Endothelial cell of umbilical vein (primary cell): ENCODE results near the gene ENAH. TPM values are rescaled to one million over a fixed set of nuclear protein-coding genes. Genes with fewer than 3 reads are reported as not detected.

Experiments used
- BruUV-seq: library from RNA; stranded (reverse); fragments of 400-500 nt; replicated peaks from 2 replicates; lab custom pipeline; 2021; lab: Mats Ljungman, UMichigan
- CTCF ChIA-PET: fragments of 300-600, 350-600 bp; sonication (Branson Sonifier 250); formaldehyde crosslinking; loops from one replicate; lab custom pipeline; 2021; ENCODE audit warnings: antibody characterized with exemption, inconsistent platforms; lab: Charles Lee
- POLR2A ChIA-PET: fragments of 300-600, 350-600 bp; sonication (Branson Sonifier 250); formaldehyde crosslinking; loops from one replicate; lab custom pipeline; 2021; ENCODE audit warnings: antibody characterized with exemption, inconsistent platforms; lab: Charles Lee
- DNase-seq: peaks from one replicate; pipeline ENCODE4 v3.0.0-alpha.2; 2011; ENCODE audit warnings: low read depth, low spot score
- FAIRE-seq: peaks from 2 replicates; lab custom pipeline; 2011; peaks lifted over from hg19 to GRCh38; lab: Jason Lieb, UNC
- H2AFZ ChIP-seq: 2 replicates; pipeline ENCODE4 v1.6.0; 2012; ENCODE audit warnings: low read depth, low read length, control low read depth, inconsistent platforms
- H3K27ac ChIP-seq: 2 replicates; pipeline ENCODE4 v1.5.1; 2011; ENCODE audit warnings: low read depth, mild to moderate bottlenecking, control low read depth, low read length, moderate library complexity; ENCODE audit not compliant: insufficient read depth
- H3K27me3 ChIP-seq, 2 experiments: 2 replicates each; pipeline versions ENCODE4 v1.6.0 to v1.6.1; 2011; ENCODE audit warnings: low read length in 2 of 2, mixed read lengths in 1 of 2; ENCODE audit not compliant: control insufficient read depth in 2 of 2, insufficient read depth in 2 of 2
- H3K36me3 ChIP-seq, 2 experiments: 2 replicates in 1 of 2; 3 replicates in 1 of 2; pipeline ENCODE4 v1.5.1; 2011; ENCODE audit warnings: low read length in 2 of 2, mild to moderate bottlenecking in 1 of 2, moderate library complexity in 1 of 2; ENCODE audit not compliant: control insufficient read depth in 2 of 2, insufficient read depth in 2 of 2; ENCODE audit errors: extremely low read depth in 1 of 2
- H3K4me1 ChIP-seq: 3 replicates; pipeline ENCODE4 v1.5.1; 2011; ENCODE audit warnings: mild to moderate bottlenecking, low read length; ENCODE audit not compliant: control insufficient read depth, insufficient read depth; ENCODE audit errors: extremely low read depth
- H3K4me2 ChIP-seq: 2 replicates; pipeline ENCODE4 v1.6.1; 2011; ENCODE audit warnings: low read length, control low read depth, mixed read lengths; ENCODE audit not compliant: insufficient read depth
- H3K4me3 ChIP-seq, 3 experiments: fragments of 200-600 bp in 1 of 3; sonication (generic), shearing (Covaris generic) in 1 of 3; replicated peaks in 1 of 3; 2 replicates each; pipeline ENCODE4 v1.5.1; 2011 to 2016; ENCODE audit warnings: control low read depth in 3 of 3, low read length in 3 of 3, mild to moderate bottlenecking in 2 of 3, inconsistent platforms in 1 of 3, low read depth in 1 of 3, moderate library complexity in 1 of 3; ENCODE audit not compliant: insufficient read depth in 1 of 3
- H3K79me2 ChIP-seq: 2 replicates; pipeline ENCODE4 v1.6.0; 2012; ENCODE audit warnings: low read length, inconsistent platforms; ENCODE audit not compliant: control insufficient read depth, insufficient read depth
- H3K9ac ChIP-seq: replicated peaks from 2 replicates; pipeline ENCODE3; 2011; ENCODE audit warnings: low read length, control low read depth; ENCODE audit not compliant: insufficient read depth; ENCODE audit errors: extremely low read depth
- H3K9me1 ChIP-seq: replicated peaks from 3 replicates; pipeline ENCODE4 v1.6.0; 2011; ENCODE audit warnings: mild to moderate bottlenecking, low read length; ENCODE audit not compliant: control insufficient read depth, insufficient read depth; ENCODE audit errors: extremely low read depth
- H3K9me3 ChIP-seq: replicated peaks from 2 replicates; pipeline ENCODE4 v1.5.1; 2012; ENCODE audit warnings: low read length, inconsistent platforms; ENCODE audit not compliant: control insufficient read depth, insufficient read depth
- H4K20me1 ChIP-seq: replicated peaks from 2 replicates; pipeline ENCODE3; 2011; ENCODE audit warnings: mild to moderate bottlenecking, low read length; ENCODE audit not compliant: control insufficient read depth, insufficient read depth; ENCODE audit errors: extremely low read depth
- CTCF ChIP-seq, 2 donors: IDR thresholded peaks; 1 replicate in 1 of 2; 2 replicates in 1 of 2; pipeline ENCODE4 v1.5.1; 2011; ENCODE audit warnings: low read length in 2 of 2, mild to moderate bottlenecking in 2 of 2, moderate library complexity in 2 of 2, control low read depth in 1 of 2, inconsistent platforms in 1 of 2, low read depth in 1 of 2; ENCODE audit not compliant: insufficient read depth in 1 of 2; ENCODE audit errors: extremely low read depth in 1 of 2
- GATA2 ChIP-seq: IDR thresholded peaks from 2 replicates; pipeline ENCODE4 v1.7.0; 2011; ENCODE audit warnings: low read depth, mild to moderate bottlenecking, moderate library complexity, mixed read lengths, low read length; ENCODE audit not compliant: insufficient read length, insufficient read depth
- JUN ChIP-seq: IDR thresholded peaks from 2 replicates; pipeline ENCODE4 v1.6.1; 2011; ENCODE audit warnings: borderline replicate concordance, low read depth; ENCODE audit not compliant: insufficient read length, insufficient read depth
- MYC ChIP-seq: IDR thresholded peaks from one replicate; pipeline ENCODE4 v1.6.1; 2011; ENCODE audit warnings: mild to moderate bottlenecking, low read depth, low read length
- POLR2A ChIP-seq: IDR thresholded peaks from 2 replicates; pipeline ENCODE4 v1.6.1; 2012; ENCODE audit warnings: low read depth, mild to moderate bottlenecking, control low read depth, low read length
- POLR2AphosphoS5 ChIP-seq: IDR thresholded peaks from 2 replicates; pipeline ENCODE4 v1.6.1; 2012; ENCODE audit warnings: low read depth, mild to moderate bottlenecking, control low read depth, low read length, moderate library complexity; ENCODE audit not compliant: insufficient read depth
- dilution Hi-C: fragments of 300-500 bp; cut with MboI; formaldehyde crosslinking; loops from one replicate; pipeline ENCODE4 v1.15.0; 2019; ENCODE audit warnings: low sequenced_read_pairs; ENCODE audit not compliant: extremely low pct_ligation_motif_present
- intact Hi-C: fragments of 100-400 bp; cut with micrococcal nuclease; formaldehyde crosslinking; loops from one replicate; pipeline ENCODE4 v1.10.0; 2022
- polyA plus RNA-seq, 4 experiments: library from polyadenylated mRNA; depleted of rRNA in 3 of 4; stranded (reverse) in 3 of 4; unstranded in 1 of 4; fragments of >200 nt; gene quantifications; 2 replicates each; pipeline versions ENCODE4 v1.2.1 to v1.2.3, GENCODE V29; 2011 to 2012; ENCODE audit warnings: missing spikeins in 1 of 4
- total RNA-seq: library from RNA; stranded (reverse); gene quantifications from 2 replicates; pipeline ENCODE4 v1.2.3, GENCODE V29; 2021
- TF ChIP-seq, protein P1 (sequence below): IDR thresholded peaks from 2 replicates; pipeline ENCODE4 v1.6.1; 2011; ENCODE audit not compliant: insufficient read depth, insufficient read length

ENAH gene
- total and polyA plus RNA-seq, 2 donors (not counting 3 experiments of a cell fraction or from before 2014, with no cell fraction given) = 19.9 to 95.6 TPM

- no TSS peak for BruUV-seq
- Histone ChIP-seq H3K4me3 (no peak overlapping the region), H3K9me1 (no peaks in the 10 kb centered on the region), H3K4me2 (no peak overlapping the region), H3K36me3 (no peaks in the 10 kb centered on the region), H4K20me1 (no peaks in the 10 kb centered on the region), H3K9ac (no peak overlapping the region), H2AFZ (no peak overlapping the region), H3K27ac (no peak overlapping the region), H3K9me3 (no peaks in the 10 kb centered on the region), H3K79me2 (peaks cover 9% of the 10 kb centered on the region), H3K27me3 (no peaks in the 10 kb centered on the region), H3K4me1 (no peaks in the 10 kb centered on the region)
- FAIRE-seq (no peak), DNase-seq (no peak)
- intact Hi-C loops = no loop called here
- TF ChIP-seq, protein P1, sequence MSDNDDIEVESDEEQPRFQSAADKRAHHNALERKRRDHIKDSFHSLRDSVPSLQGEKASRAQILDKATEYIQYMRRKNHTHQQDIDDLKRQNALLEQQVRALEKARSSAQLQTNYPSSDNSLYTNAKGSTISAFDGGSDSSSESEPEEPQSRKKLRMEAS = no peak
- TF ChIP-seq CTCF (IDR thresholded peaks at IDR 0.05; ENCODE audit: extremely low read depth in 1 of 2, insufficient read depth in 1 of 2, low read depth in 1 of 2, low read length in 2 of 2) (no peak), POLR2A (no peak), JUN (no peak)
- ChIA-PET POLR2A (no interaction called here), CTCF (interaction anchor here (0.6 to 1.3 kb wide), 5 partner anchors 12 to 427 kb away, joined by 3 to 6 read pairs (median 3); no protein-coding TSS in a partner anchor)
- dilution Hi-C loops = no loop called here
Observed at GRCh38 chr1:225535280-225535679, 117.6 kb downstream of the ENAH start.

DNA sequence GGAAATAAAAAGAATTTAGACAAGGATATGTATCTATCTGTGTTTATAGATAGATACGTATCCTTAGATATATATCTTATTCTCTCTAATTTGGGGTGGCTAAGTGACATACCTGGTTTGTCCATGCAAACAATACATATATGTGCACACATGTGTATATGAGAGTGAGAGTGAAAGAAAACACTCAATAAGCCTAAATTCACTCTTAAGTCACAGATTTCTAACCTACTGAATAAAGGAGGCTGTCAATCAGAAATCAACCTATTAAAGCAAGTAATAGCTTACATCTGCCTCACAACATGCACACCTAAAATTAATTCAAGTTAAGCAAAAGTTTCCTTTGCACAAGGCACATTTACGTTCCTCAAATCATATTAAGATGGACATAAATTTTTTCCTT lies 118.2 kb downstream of the ENAH start:
- FAIRE-seq = no peak
- intact Hi-C loops (no loop called here), dilution Hi-C loops (no loop called here)
- H3K9me1 ChIP-seq = no peaks in the 10 kb centered on the region
- TF ChIP-seq POLR2AphosphoS5 (no peak), JUN (no peak), MYC (no peak), POLR2A (no peak), GATA2 (no peak)
- TF ChIP-seq, protein P1 = no peak
- no peak overlapping the region for H3K27ac ChIP-seq
- ChIA-PET CTCF (interaction anchor here (0.6 to 1.3 kb wide), 5 partner anchors 11 to 428 kb away, joined by 3 to 6 read pairs (median 3); no protein-coding TSS in a partner anchor), POLR2A (no interaction called here)
- no peak overlapping the region for H3K4me3 ChIP-seq
- BruUV-seq = no TSS peak
- DNase-seq = no peak
- H3K4me2 ChIP-seq = no peak overlapping the region
- no peak overlapping the region for H3K9ac ChIP-seq
- peaks cover 9% of the 10 kb centered on the region for H3K79me2 ChIP-seq
- no peaks in the 10 kb centered on the region for H3K9me3 ChIP-seq
- H3K27me3 ChIP-seq = no peaks in the 10 kb centered on the region
- H3K4me1 ChIP-seq = no peaks in the 10 kb centered on the region
- H4K20me1 ChIP-seq = no peaks in the 10 kb centered on the region
- H3K36me3 ChIP-seq = no peaks in the 10 kb centered on the region
- H2AFZ ChIP-seq = no peak overlapping the region
